CD4-positive, alpha-beta T cell (primary cell): ENCODE data around the gene OR6B2. TPM values are rescaled to one million over a fixed set of nuclear protein-coding genes. Genes with fewer than 3 reads are reported as not detected.

Source experiments
- ATAC-seq: fragments of 200-7000 bp; cut with Tn5 transposase; one replicate; pipeline ENCODE4 v1.10.0; 2022; ENCODE audit warnings: mild to moderate bottlenecking; ENCODE audit not compliant: poor library complexity
- CTCF ChIA-PET: fragments of 350-600 bp; sonication (Branson Sonifier 250); formaldehyde crosslinking; loops from one replicate; lab custom pipeline; 2021; ENCODE audit warnings: antibody characterized with exemption, inconsistent platforms; lab: Charles Lee
- POLR2A ChIA-PET: fragments of 350-600 bp; sonication (Branson Sonifier 250); formaldehyde crosslinking; loops from one replicate; lab custom pipeline; 2021; ENCODE audit warnings: antibody characterized with exemption, inconsistent platforms; lab: Charles Lee
- DNase-seq, 14 experiments: peaks; one replicate each; pipeline ENCODE4 v3.0.0-alpha.2; 2013 to 2020; ENCODE audit warnings: mixed read lengths in 2 of 14
- H3K27ac ChIP-seq, 2 donors: one replicate each; pipeline versions ENCODE4 v1.5.1 to v1.7.0; 2013; ENCODE audit warnings: low read length in 2 of 2, low read depth in 1 of 2, mild to moderate bottlenecking in 1 of 2
- H3K27me3 ChIP-seq, 2 experiments: 1 replicate in 1 of 2; 2 replicates in 1 of 2; pipeline versions ENCODE4 v1.6.1 to v1.7.0; 2013; ENCODE audit warnings: low read length in 2 of 2, control low read depth in 1 of 2, mild to moderate bottlenecking in 1 of 2, moderate library complexity in 1 of 2; ENCODE audit not compliant: insufficient read depth in 2 of 2, control insufficient read depth in 1 of 2
- H3K36me3 ChIP-seq: one replicate; pipeline ENCODE4 v1.6.1; 2013; ENCODE audit warnings: low read length, control low read depth; ENCODE audit not compliant: insufficient read depth
- H3K4me1 ChIP-seq: one replicate; pipeline ENCODE4 v1.6.1; 2013; ENCODE audit warnings: low read length, control low read depth; ENCODE audit not compliant: insufficient read depth
- H3K4me3 ChIP-seq: one replicate; pipeline ENCODE4 v1.5.1; 2013; ENCODE audit warnings: mild to moderate bottlenecking, low read length, moderate library complexity
- H3K9me3 ChIP-seq, 2 experiments: 1 replicate in 1 of 2; 2 replicates in 1 of 2; pipeline versions ENCODE4 v1.6.1 to v1.7.0; 2013; ENCODE audit warnings: low read length in 2 of 2, mild to moderate bottlenecking in 2 of 2, control low read depth in 1 of 2, moderate library complexity in 1 of 2; ENCODE audit not compliant: control insufficient read depth in 1 of 2, insufficient read depth in 1 of 2
- H3K27ac Mint-ChIP-seq: one replicate; pipeline ENCODE4 v1.8.0; 2020; ENCODE audit warnings: mixed read lengths
- H3K27me3 Mint-ChIP-seq: one replicate; pipeline ENCODE4 v1.8.0; 2021; ENCODE audit warnings: mixed read lengths
- H3K36me3 Mint-ChIP-seq: one replicate; pipeline ENCODE4 v1.8.0; 2021; ENCODE audit warnings: low read depth, mixed read lengths
- H3K4me1 Mint-ChIP-seq: one replicate; pipeline ENCODE4 v1.8.0; 2021; ENCODE audit warnings: low read depth, mixed read lengths
- H3K4me3 Mint-ChIP-seq: one replicate; pipeline ENCODE4 v1.8.0; 2020; ENCODE audit warnings: mild to moderate bottlenecking, mixed read lengths
- H3K9me3 Mint-ChIP-seq: one replicate; pipeline ENCODE4 v1.8.0; 2020; ENCODE audit warnings: mixed read lengths
- CTCF ChIP-seq: fragments of 200-600 bp; IDR thresholded peaks from one replicate; pipeline ENCODE4 v1.8.0; 2022; ENCODE audit warnings: antibody characterized with exemption, mild to moderate bottlenecking
- intact Hi-C, 2 experiments: fragments of 100-400 bp; cut with DNase I in 1 of 2; cut with micrococcal nuclease in 1 of 2; formaldehyde crosslinking; loops; one replicate each; pipeline versions ENCODE4 v1.15.1 to v1.9.0; 2023 to 2025; cut with DNase I, micrococcal nuclease
- total RNA-seq, 174 experiments: library from RNA in 2 of 174; stranded (reverse) in 2 of 174; gene quantifications; one replicate each; pipeline ENCODE4 v1.2.3 and lab custom pipeline; 2021 to 2026

The OR6B2 gene
- total RNA-seq, 2 experiments from 2014 or later: not detected

GRCh38 chr2:239994086-239994485 is 36.1 kb downstream of the OR6B2 start:
- Mint-ChIP-seq H3K4me1 (peaks cover 5% of the 10 kb centered on the region), H3K36me3 (peaks cover 83% of the 10 kb centered on the region), H3K27me3 (no peaks in the 10 kb centered on the region), H3K4me3 (no peak overlapping the region), H3K27ac (no peak overlapping the region), H3K9me3 (no peaks in the 10 kb centered on the region)
- CTCF ChIA-PET: no interaction called here
- no peaks in the 10 kb centered on the region for H3K27me3 ChIP-seq
- peaks cover 27% of the 10 kb centered on the region for H3K36me3 ChIP-seq
- DNase-seq (no peak), ATAC-seq (no peak)
- no peaks in the 10 kb centered on the region for H3K4me1 ChIP-seq
- POLR2A ChIA-PET: no interaction called here
- no peak for TF ChIP-seq CTCF
- H3K4me3 ChIP-seq: no peak overlapping the region
- H3K9me3 ChIP-seq: no peaks in the 10 kb centered on the region
- intact Hi-C loops: loop anchor here (5.0 to 10.0 kb wide), 2 partner anchors 59 to 727 kb away; no protein-coding TSS in a partner anchor
- H3K27ac ChIP-seq: no peak overlapping the region

- no peak for TF ChIP-seq CTCF
- no peak overlapping the region for H3K4me3 ChIP-seq
- intact Hi-C loops: loop anchor here (5.0 to 10.0 kb wide), 2 partner anchors 58 to 726 kb away; no protein-coding TSS in a partner anchor
- no peaks in the 10 kb centered on the region for H3K9me3 ChIP-seq
- DNase-seq: no peak
- H3K36me3 Mint-ChIP-seq: peaks cover 83% of the 10 kb centered on the region
- no peaks in the 10 kb centered on the region for H3K27me3 Mint-ChIP-seq
- no peak for ATAC-seq
- no peaks in the 10 kb centered on the region for H3K9me3 Mint-ChIP-seq
- POLR2A ChIA-PET: no interaction called here
- H3K27ac ChIP-seq: no peak overlapping the region
- no peaks in the 10 kb centered on the region for H3K27me3 ChIP-seq
- H3K36me3 ChIP-seq: peaks cover 27% of the 10 kb centered on the region
- CTCF ChIA-PET: interaction anchor here (2.0 kb wide), 1 partner anchor 59 kb away, joined by 4 read pairs; no protein-coding TSS in a partner anchor
- H3K4me3 Mint-ChIP-seq: no peak overlapping the region
- no peaks in the 10 kb centered on the region for H3K4me1 ChIP-seq
- no peak overlapping the region for H3K27ac Mint-ChIP-seq
- peaks cover 5% of the 10 kb centered on the region for H3K4me1 Mint-ChIP-seq
Measured at GRCh38 chr2:239993291-239993690, 36.9 kb downstream of the OR6B2 start.

- Histone ChIP-seq H3K4me1 (no peaks in the 10 kb centered on the region), H3K36me3 (peaks cover 35% of the 10 kb centered on the region), H3K9me3 (no peaks in the 10 kb centered on the region), H3K27me3 (no peaks in the 10 kb centered on the region), H3K27ac (no peak overlapping the region), H3K4me3 (no peak overlapping the region)
- CTCF ChIA-PET: interaction anchor here (0.8 to 2.0 kb wide), 2 partner anchors 10 to 57 kb away, joined by 3 to 4 read pairs; no protein-coding TSS in a partner anchor
- no peak overlapping the region for H3K27ac Mint-ChIP-seq
- peaks cover 84% of the 10 kb centered on the region for H3K36me3 Mint-ChIP-seq
- TF ChIP-seq CTCF: peak; percentile 89
- peak; percentile 69 for ATAC-seq
- H3K27me3 Mint-ChIP-seq: no peaks in the 10 kb centered on the region
- no peaks in the 10 kb centered on the region for H3K9me3 Mint-ChIP-seq
- POLR2A ChIA-PET: interaction anchor here (1.4 kb wide), 1 partner anchor 240 kb away, joined by 3 read pairs; no protein-coding TSS in a partner anchor
- intact Hi-C loops: loop anchor here (1.0 to 10.0 kb wide), 5 partner anchors 57 to 957 kb away; no protein-coding TSS in a partner anchor
- H3K4me1 Mint-ChIP-seq: peaks cover 5% of the 10 kb centered on the region
- peak in 3 of 14 experiments; percentile 55 to 68 (median 66) for DNase-seq
- H3K4me3 Mint-ChIP-seq: no peak overlapping the region
Measured at GRCh38 chr2:239991689-239992314, 38.4 kb downstream of the OR6B2 start.
